Esophagus (tissue), 2 donors: ENCODE measurements around the gene PALMD. TPM values are rescaled to one million over a fixed set of nuclear protein-coding genes. Genes with fewer than 3 reads are reported as not detected.

Source experiments
- polyA plus RNA-seq, 2 donors: library from polyadenylated mRNA; stranded (reverse); fragments of 200-250 nt; gene quantifications; one replicate each; pipeline ENCODE4 v1.2.3, GENCODE V29; 2013
- donor health status: healthy with polysubstance abuse.
- donor health status: Bipolar disorder and iron deficiency.

The PALMD gene
- polyA plus RNA-seq, 2 donors, result 18.3 to 35.9 TPM

Other genes starting within 250 kb of the PALMD start
- gene FRRS1, start 120.5 kb downstream of the PALMD start, polyA plus RNA-seq, result 1 to 10 TPM; 2.3 to 5.2 TPM
- 1 to 10 TPM; 7.2 to 8.9 TPM for gene AGL, start 204.2 kb downstream of the PALMD start, polyA plus RNA-seq